PC-3 (cell line): ENCODE results near the gene DNAJC5.

Experiments
- CTCF ChIP-seq: fragments of 300-600 bp; sonication (generic); conservative IDR thresholded peaks from 2 replicates; pipeline ENCODE4 v1.5.1; 2017; ENCODE audit warnings: antibody characterized with exemption, low read depth, mild to moderate bottlenecking, low read length
- EZH2 ChIP-seq: fragments of 300-600 bp; sonication (generic); IDR thresholded peaks from one replicate; pipeline ENCODE4 v1.6.1; 2017; ENCODE audit warnings: antibody characterized with exemption, mild to moderate bottlenecking, low read length; ENCODE audit not compliant: unreplicated experiment
- EZH2phosphoT487 ChIP-seq: fragments of 300-600 bp; sonication (generic); IDR thresholded peaks from 2 replicates; pipeline ENCODE4 v1.6.1; 2018; ENCODE audit warnings: mild to moderate bottlenecking, antibody characterized with exemption, low read length, borderline replicate concordance

DNA sequence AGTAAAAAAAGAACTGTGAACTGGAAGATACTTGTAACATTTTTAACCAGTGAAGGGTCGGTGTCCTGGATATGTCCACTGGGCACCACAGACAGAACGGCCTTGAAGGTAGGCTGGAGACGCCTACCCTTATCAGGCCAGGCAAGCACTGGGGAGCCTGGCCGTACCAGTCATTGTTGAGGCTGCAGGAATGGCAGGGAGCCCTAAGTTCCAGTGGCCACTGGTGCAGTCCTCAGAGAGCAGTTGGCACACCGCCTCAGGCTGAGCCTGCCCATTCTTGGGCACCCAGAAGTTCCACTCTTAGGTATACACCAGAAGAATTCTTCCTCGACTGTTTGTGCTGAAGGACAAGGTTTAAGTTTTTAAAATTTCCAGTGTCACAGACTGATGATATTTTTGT lies 20.5 kb downstream of the DNAJC5 start:
- TF ChIP-seq CTCF (no peak), EZH2 (no peak), EZH2phosphoT487 (no peak)
